HG03378 (cell line): Measurements from ENCODE around the gene LIPM.

Experiments
- ATAC-seq: cut with Tn5 transposase; IDR thresholded peaks from one replicate; pipeline ENCODE4 v1.9.1; 2021; ENCODE audit warnings: mild to moderate bottlenecking, moderate library complexity; ENCODE audit not compliant: unreplicated experiment

Gene LIPM, protein sequence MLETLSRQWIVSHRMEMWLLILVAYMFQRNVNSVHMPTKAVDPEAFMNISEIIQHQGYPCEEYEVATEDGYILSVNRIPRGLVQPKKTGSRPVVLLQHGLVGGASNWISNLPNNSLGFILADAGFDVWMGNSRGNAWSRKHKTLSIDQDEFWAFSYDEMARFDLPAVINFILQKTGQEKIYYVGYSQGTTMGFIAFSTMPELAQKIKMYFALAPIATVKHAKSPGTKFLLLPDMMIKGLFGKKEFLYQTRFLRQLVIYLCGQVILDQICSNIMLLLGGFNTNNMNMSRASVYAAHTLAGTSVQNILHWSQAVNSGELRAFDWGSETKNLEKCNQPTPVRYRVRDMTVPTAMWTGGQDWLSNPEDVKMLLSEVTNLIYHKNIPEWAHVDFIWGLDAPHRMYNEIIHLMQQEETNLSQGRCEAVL

GRCh38 chr10:88802523-88803285, at the start of gene LIPM:
Gene LIPM (plus strand): TSS chr10:88802730. CDS start chr10:88802897, 167 bp downstream.
- ATAC-seq, result no peak

- no peak for ATAC-seq
Observed at GRCh38 chr10:88754287-88754686, 48.2 kb upstream of the LIPM start.

DNA sequence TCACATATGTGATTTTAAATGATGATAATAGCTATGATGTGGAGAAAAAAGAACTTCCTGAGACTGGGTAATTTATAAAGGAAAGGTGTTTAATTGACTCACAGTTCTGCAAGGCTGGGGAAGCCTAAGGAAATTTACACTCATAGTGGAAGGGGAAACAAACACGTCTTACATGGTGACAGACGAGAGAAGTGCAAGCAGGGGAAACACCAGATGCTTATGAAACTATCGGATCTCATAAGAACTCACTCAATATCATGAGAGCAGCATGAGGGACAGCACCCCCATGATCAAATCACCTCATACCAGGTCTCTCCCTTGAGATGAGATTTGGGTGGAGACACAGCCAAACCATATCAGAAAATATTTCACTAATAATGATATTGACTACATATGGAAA, 46.8 kb upstream of the LIPM start:
- peak; percentile 70 for ATAC-seq

- ATAC-seq, result no peak
Observed at GRCh38 chr10:88756660-88757059, 45.9 kb upstream of the LIPM start.

DNA sequence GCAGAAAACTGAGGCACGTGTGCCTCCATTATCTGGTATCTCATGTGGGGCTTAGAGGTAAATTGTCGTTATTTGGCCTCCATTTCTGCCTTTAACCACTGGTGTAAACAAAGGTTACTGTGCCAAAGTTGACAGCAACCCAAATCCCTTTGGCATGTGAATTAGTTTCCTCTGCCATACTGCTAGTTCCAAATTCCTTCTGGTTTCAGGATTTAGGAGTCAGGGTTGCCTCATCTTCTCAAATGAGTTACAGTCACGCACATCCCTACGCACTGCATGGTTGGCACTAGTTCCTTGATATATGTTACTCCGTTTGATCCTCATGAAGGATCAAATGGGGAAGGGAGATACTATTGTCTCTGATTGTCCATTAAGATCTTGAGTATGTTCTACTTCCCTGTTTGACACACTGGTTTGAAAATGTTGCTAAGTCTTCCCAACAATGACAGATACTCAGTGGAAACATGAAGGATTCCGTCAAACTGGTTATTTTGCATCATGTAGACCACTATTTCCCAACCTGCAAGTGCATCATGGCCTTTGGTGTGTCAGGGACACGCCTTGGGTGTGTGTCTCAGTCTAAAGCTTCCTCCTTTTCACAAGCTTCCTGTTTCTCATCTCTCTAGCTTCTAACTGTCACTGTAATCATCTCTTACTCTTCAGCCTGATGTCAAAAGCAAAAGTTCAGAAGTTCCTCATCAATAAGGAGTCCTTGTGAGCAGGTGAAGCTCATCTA, 43.0 kb upstream of the LIPM start, which contains the start of gene LIPN:
LIPN (plus strand) TSS at position 655 of the 736 bp plus-strand sequence. CDS start 1,386 bp downstream, outside the sequence.
- no peak for ATAC-seq

DNA sequence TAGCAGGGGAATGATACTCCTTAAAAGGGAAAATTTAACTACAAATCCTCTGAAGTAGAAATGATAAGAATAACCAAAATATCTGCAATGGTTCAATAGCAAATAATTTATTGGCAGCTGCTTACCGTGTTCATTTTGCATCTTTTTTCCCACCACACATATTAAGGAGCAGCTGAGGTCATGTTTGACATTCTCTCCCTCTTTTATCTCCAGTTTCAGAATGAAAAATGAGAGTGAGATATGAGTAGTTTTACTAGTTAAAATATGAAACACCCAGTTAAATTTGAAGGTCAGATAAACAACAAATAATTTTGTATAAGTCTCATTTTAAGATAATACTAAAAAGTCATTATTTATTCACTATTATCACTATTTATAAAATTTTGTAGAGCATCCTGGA, 39.6 kb upstream of the LIPM start:
- ATAC-seq, result no peak

DNA sequence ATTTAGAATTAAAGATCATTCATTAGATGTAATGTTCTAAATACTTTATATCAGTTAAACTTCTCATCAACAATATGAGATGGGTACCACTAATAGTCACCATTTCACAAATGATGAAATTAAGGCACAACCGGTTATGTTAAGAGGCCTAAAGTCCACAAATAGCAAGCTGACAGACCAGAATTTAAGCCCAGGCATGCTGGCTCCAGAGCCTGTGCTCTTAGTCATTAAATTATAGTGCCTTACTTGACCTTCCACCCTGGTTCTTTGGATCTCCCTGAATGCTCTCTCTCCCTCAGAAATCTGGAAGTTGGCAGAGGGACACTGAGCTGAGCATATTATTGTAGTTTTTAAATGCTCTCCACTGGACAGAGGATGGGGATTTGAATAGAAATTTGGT, 39.1 kb upstream of the LIPM start:
- no peak for ATAC-seq

DNA sequence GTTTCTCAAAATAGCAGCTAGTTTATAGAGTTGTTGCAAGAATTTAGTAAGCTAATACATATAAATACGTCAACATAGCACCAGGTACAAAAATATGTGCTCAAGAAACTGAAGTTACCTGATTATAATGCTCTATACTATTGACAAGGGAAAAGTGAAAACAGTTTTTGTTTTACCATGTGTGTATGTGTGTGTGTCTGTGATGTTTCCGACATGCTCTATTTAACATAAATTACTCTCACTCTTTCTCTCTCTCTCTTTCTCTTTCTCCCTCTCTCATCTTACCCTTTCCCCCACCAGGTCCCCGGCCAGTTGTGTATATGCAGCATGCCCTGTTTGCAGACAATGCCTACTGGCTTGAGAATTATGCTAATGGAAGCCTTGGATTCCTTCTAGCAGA, 38.4 kb upstream of the LIPM start:
- no peak for ATAC-seq

DNA sequence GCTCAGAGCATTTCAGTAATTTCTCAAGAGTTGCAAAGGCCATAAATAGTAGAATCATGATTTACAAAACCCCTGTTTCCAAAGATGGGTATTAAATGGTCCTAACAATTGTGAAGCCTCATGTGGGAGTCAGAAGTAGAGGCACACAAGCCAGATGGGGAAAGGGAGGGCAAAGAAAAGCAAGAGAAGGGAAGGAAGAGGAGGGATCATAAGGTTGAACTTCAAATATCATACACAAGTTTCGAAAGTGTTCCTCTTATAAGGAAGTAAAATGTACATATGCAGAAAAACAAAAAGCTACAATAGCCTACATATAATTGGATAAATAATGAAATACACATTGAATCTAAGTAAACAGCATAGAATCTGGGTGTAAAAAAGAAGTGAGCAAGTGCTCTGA, 36.7 kb upstream of the LIPM start:
- no peak for ATAC-seq

- no peak for ATAC-seq
Observed at GRCh38 chr10:88769384-88769783, 33.1 kb upstream of the LIPM start.

- no peak for ATAC-seq
Observed at GRCh38 chr10:88781206-88781605, 21.3 kb upstream of the LIPM start.

GRCh38 chr10:88782222-88782621, 20.3 kb upstream of the LIPM start:
- ATAC-seq, result no peak

DNA sequence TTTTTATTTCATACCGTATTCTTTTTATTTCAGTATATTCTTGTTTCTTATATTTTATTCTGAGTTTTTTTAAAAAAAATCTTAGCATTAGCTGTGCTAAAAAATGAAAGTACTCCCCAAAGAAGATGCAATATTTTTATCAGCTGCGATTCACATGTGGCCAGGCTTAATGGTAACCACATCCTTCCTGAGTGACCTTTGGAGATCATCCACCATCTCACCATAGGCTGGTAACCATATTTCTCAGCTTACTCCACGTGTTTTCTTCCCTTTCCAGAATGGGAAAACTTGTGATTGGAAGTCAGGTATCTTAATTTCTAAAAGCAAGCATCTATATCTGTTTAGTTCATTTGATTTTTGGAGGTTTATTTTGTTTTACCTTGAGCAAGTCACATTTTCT, 18.8 kb upstream of the LIPM start:
- no peak for ATAC-seq

GRCh38 chr10:88786032-88786770, 16.3 kb upstream of the LIPM start:
- ATAC-seq, result no peak

DNA sequence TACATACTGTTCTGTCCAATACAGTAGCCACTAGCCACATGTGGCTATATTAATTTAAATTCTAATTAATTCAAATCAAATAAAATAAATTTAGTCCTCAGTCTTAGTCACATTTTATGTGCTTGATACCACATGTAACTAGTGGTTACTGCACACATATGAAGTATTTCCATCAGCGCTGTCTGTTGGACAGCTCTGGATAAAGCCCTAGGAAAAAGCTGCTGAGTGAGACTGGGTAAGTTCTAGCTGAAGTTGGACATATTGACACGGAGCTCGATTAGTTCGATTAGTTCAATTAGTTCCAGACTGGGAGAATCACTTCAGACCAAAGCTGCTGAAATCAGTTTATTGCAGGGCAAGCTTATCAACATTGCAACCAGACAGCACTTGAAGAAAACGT, 15.1 kb upstream of the LIPM start:
- no peak for ATAC-seq

DNA sequence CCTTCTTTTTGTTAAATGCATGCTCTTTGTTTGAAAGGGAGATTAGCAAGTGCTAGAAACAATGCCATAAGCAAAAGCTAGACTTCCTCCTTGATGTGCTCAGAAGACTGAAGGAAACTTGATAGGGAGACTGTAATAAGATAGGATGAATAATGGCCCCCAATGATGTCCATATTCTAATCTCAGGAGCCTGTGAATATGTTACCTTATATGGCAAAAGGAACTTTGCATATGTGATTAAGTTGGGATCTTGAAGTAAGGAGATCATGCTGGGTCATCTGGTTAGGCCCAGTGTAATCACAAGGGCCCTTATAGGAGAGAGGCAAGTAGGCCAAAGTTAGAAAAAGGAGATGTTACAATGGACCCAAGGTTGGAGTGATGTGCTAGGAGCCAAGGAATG, 13.6 kb upstream of the LIPM start:
- ATAC-seq, result no peak

GRCh38 chr10:88791924-88792323, 10.6 kb upstream of the LIPM start:
- no peak for ATAC-seq

DNA sequence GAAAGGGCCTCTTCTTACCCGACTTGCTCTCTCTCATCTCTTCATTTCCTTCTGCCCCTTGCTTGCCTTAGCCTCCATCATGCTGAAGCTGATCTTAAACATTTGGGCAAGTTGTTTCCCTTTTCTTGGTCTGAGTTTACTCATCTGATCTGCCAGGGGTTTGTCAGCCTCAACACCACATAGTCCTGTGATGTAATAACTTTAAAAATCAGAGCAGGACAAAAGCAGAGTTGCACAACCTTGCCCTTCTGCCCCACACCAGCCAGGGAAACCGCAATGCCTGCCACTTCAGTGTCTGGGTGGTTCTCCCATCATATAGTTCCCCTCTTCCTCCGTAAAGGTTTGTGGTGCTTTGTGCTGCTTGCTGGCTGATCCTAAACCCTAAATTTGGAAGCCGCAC, 9.9 kb upstream of the LIPM start:
- no peak for ATAC-seq

DNA sequence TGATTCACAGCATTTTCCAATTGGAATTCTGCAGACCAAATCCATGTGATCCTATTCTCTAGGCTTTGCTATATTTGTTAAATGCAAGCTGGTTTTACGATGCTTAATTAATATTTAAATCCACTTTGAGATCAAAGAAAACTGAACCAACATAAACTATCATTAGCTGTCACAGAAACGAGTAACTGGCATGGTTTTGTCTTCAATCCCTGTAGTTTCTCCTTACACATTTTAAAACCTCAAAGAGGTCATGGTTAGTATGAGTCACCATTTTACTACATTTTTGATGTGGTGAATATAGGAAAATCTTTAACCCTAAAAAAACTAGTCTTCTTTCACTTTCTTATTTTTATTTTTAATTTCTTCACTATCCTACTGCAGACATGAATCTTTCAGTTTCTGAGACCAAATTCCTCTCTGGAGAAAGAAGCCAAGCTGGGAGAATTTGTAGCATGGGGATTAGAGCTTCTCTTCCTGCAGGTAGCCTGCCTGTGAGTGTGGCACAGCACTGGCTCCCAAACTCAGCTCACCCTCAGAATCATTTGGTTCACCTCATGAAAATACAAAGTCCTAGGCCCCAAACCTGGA, 8.7 kb upstream of the LIPM start:
- ATAC-seq, result peak; percentile 55

DNA sequence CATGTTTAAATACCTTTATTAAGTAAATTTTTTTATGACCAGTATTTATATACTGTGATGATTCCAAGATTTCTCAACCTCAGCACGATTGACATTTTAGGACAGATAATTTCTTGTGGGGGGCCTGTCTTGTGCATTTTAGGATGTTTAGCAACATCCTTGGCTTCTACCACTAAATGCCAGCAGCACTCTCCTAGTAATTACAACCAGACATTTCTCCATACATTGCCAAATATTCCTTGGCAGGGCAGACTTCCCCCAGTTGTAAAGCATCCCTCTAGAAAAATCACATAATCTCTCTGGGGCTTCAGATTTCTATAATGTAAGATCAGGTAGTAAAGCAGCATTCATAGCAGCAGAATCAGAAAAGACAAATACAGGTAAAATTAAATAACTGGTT, 7.8 kb upstream of the LIPM start:
- no peak for ATAC-seq
